KG1 (cell line): Measurements from ENCODE around the gene FRY.

Experiments used
- DNase-seq: peaks from one replicate; lab custom pipeline; 2025; lab: John Stamatoyannopoulos, UW

FRY gene

DNA sequence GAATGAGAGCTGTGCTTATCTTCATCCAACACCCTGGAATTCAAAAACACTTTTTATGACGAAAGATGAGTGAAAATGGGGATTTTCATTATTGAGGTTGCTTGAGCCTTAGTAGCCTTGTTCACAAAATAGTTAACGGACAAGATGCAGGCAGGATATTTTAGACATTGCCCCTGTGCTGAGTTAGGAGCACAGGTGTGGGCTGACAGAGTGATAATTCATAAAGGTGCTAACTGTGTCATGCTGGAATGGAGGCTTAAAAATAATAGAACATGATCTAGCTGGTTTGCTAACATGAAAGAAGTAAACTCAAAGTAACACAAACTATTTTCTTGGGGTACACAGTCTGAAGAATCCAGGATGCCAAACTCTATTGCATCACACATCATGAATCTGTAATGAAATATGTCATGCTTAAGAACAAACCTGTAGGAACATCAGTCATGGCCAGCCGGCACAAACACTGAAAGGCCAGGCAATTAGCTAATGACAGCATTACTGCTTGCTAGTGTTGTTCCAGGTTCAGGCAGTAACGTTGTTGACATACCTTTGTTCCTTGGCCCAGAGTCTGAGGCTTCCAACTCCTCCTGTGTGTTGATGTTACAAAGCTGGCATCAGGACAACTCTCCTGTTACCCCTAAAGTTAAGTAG is 55.3 kb downstream of the FRY start:
- DNase-seq = no peak

DNA sequence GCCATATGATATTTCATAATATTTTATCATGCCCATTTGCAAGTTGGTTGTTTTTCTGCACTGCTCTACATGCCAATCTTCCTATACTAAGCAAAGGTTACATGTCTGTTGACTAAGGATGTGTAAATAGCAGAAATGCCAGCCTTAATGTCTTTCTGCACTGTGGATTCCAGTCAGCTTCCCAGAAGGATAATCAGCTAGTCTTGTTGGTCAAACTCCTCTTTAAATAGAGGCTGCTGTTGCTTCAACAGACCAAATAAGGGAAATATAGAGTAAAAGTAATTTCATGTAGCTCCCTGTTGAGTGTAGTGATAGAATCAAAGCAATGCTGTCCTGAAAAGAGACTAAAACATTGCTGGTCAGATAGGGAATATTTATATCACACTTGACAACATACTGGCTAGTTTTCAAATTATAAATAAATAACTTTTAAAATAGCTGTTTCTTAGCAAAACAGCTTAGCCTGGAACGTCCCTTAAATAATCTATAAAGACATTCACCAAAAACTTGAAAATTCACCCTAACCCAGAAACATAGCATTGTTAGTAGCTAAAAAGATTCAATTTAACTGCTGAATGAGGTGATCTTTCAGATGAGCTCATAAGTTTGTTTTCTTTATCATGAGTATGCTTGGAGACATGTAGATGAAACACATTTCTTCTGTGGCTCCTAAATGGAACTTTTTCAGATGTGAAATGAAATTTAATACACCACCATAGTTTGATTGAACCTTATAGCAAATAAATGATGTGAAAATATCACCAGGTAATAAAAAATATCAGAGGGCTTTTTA is 56.6 kb downstream of the FRY start:
- DNase-seq = no peak

DNA sequence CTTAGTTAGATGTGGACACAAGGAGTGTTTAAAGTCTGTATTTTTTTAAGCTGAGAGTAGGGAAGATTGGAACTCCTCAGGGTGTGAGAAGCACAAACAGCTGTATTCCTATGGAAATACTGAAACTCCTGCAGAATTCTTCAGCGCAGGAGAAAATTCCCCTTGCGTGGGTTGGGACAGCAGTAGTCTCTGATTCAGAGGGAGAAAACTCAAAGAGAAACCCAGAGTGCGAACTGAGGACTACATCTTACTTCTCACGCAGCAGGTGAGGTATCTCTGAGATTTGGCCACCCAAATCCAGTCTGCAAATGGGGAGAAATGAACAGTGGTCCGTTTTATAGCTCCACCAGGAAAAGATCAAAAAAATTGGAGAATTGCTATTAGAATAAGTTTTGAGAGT is 60.9 kb downstream of the FRY start:
- no peak for DNase-seq

DNA sequence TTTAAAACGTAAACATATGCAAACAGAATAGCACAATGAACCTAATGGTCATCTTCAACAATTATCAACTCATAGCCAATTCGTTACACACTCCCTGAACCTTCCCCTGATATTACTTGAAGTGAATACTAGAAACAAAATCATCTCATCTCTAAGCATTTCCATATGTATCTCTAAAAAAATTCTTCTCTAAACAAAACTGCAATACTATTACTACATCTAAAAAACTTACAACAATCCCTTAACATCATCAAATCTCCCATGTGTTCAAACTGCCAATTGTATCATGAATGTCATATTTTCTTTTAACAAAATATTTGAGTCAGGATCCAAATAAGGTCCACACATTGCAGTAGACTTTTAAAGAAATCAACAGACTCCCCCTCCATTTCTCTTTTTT is 61.4 kb downstream of the FRY start:
- no peak for DNase-seq

DNA sequence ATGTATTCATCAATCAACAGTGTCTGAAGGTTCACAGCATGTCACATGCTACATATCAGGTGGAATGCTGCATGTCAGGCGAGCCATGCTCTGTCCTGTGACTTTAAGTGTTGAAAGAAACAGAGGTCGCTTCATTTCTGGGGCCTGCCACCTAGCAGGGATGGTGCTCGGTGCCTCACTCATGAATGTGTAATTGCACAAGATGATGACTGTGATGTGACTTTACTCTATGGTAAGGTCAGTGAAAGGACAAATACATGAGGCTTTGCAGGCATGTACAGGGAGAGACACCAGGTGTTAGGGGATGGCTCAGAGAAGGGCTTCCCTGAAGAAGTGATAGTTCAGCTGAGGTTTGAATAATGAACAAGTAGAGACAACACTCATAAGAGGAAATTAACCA is 66.7 kb downstream of the FRY start:
- no peak for DNase-seq

DNA sequence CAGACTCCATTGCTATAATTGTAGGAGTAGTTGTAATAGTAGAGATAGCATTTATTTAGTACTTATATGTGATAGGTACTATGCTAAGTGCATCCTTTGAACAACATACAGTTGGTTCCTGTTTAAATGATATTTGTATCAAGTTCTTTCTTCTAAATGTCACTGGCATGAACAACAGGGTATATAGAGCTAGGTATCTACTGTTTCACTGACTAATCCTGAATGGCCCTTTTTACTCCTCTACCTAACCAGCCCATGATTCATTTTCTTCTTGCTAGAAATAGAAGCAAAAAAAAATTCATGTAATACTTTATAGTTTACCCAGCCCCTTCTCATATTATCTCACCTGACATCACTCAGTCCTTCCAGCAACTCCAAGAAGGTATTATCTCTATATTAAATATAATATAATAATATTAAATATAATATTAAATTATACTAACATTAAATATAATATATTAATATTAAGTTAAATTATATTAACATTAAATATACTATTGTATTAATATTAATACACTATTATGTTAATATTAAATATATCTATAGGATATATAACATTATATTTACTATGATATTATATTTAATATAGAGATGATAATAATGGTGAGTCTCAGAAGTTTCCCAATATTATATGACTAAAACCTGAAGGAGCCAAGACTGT is 74.2 kb downstream of the FRY start:
- no peak for DNase-seq

DNA sequence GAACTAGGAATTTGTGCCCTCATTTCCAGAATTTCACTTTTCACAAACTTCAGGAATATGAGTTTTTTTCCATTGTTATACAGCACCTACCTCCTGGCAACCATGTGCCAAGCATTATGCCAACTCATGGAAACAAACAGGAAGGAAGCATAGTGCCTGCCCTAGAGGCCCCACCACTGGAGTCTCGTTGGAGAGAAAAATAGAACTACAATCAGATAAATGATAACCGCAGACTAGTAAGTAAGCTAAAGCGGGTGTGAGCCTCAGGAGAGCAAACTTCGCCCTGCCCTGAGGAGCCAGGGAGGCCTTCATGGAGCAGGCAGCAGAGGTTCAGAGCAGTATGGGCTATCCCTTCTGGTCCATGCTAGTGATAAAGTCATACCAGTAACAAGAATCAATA is 75.9 kb downstream of the FRY start:
- DNase-seq = peak; percentile 42

DNA sequence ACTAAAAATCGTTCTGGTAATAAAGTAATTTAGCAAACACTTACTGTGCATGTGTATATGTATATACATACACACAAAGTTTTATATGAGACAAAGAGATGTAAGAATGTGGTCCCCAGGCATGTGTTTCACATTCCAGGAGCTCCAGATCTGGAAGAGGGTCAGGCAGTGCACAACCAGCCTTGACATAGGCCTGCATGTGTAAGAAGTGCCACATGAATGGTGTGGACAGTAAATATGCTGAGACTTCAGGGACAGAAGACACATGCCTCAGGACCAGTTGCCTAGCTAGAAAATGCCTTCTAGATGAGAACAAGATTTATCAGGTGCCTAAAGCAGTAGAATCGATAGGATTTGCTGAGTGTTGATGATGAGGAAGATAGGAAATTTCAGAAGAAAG is 76.4 kb downstream of the FRY start:
- no peak for DNase-seq

DNA sequence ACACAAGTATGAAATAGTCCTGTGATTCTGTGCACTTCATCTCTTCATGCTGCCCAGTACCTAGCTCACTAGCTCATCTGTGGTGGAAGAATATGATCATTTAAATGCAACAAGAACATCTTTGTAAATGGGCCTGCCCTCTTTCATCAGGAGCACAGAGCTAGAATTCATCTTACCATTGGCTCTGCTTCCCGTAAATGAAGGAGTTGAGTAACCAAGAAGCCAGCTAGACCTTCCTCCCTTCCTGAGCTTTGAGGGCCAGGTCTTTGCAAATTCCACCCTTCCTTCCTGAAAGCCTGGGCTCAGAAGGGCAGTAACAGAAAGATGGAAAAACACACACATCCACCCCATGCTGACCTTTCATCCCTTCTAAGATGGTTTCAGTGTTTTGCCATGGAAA is 82.0 kb downstream of the FRY start:
- no peak for DNase-seq

DNA sequence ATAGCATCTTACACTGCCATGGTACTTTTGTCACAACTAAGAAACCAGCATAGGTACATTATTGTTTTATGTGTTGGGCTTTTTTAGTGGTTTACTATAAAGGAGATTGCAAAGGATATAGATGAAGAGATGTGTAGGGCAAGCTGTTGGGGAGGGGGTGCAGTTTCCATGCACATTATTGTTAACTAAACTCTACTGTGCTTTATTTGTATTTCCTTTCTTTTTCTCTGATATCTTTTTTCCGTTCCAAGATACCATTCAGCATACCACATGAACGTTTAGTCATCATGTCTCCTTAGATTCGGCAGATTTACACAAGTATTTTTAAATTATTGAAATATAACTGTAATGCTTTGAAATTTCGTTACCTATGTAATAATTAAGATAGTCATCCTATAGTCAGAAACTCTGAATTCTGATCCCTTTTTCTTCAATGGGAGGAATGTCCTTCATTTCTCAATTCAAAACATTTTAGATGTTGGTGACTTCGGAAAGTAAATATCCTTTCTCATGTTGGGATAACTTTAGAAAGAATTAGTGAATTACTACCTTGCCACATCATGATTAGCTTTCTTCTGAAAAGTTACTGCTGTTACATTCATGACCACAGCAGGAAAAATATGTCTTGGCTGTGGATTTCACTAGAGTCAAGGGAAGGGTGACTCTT is 82.8 kb downstream of the FRY start:
- no peak for DNase-seq

DNA sequence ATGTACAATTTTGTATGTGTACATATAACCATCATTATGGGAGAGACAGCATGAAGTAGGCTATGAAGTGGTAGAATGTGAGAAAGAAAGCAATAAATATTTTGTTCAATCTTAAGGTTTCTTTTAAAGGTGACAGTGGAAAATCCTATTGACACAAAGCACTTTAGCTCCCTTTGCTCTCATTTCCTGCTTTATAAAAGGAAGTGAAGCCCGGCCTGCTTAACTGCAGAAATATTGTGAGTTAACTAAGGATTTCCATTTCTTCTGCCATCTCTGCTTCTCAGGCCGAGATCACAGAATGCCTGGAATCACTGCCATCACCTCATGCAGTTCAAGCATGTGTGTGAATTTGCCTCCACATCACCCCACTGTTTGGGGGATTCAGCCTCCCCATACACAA is 83.5 kb downstream of the FRY start:
- peak; percentile 28 for DNase-seq

DNA sequence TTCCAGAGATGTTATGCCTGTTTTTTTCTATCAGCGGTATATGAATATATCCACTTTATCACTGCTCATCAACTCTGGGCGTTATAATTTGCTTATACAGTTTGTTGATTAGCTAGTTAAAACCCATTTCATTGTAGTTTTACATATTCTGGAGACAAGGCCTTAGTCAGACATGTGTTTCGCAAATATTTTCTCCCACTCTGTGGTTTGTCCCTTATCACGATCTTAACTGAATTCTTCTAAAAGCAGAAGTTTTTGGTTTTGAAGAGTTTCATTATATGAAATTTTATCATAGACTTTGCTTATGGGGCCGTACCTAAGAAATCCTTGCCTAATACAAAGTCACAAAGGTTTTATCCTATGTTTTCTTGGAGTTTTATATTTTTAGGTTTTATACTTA is 84.6 kb downstream of the FRY start:
- peak; percentile 43 for DNase-seq

DNA sequence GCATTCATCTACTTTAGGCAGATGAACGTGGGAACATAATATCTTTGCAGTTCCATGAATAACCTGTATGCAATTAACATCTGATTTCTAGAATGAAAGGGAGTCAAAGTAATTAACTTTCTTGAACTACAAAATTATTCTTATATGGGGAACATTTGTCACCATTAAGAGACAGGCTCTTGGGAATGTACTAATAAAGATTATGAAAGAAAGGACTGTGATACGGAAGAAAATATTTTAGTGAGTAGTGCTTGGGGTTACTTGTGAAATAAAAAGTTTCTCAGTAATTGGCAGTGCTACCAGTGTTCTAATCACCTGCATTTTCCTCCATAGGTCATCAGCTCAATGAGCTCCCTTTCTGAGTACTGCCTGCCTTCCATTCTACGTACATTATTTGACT is 85.4 kb downstream of the FRY start:
- no peak for DNase-seq

DNA sequence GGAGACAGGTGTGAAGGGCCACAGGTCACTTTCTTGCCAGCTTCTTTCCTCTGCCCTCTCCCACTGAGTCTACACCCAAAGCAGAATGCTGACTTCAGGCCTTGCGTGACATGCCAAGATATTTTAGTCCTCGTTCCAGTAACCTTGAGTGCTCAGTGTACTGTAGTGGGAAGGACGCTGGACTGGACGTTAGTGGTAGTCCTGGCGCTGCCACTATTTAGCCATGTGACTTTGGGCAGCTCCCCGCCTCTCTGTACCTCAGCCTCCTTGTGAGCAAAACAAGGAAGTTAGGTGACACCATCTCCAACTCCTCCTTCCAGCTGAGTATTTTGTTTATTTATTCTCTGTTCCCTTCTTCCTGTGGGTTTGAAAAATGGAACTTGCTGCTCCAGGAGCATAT is 86.1 kb downstream of the FRY start:
- DNase-seq = no peak

DNA sequence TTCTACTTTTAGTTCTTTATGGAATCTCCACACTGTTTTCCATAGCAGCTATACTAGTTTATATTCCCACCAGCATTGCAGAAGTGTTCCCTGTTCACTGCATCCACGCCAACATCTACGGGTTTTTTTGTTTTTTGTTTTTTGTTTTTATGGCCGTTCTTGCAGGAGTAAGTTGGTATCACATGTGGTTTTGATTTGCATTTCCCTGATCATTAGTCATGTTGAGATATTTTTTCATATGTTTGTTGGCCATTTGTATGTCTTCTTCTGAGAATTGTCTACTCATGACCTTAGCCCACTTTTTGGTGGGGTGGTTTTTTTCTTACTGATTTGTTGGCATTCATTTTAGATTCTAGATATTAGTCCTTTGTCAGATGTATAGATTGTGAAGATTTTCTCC is 89.7 kb downstream of the FRY start:
- DNase-seq = no peak

DNA sequence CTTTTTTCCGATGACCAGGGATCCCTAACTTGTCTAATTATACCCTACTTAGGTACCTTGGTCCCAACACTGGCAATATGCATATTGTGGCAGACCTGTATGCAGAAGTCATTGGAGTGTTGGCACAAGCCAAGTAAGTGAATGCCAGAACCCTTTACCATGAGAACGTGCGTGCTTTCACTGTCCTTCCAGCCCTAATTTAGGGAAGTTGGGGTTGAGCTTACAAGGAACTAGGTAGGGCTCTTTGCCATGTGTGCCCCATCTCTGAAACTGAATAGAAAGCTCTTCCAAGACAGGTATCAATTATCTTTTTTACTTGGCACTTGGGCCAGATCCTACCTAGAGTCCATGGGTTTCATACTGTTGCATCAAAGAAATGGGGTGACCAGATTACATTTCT is 93.2 kb downstream of the FRY start:
- no peak for DNase-seq

DNA sequence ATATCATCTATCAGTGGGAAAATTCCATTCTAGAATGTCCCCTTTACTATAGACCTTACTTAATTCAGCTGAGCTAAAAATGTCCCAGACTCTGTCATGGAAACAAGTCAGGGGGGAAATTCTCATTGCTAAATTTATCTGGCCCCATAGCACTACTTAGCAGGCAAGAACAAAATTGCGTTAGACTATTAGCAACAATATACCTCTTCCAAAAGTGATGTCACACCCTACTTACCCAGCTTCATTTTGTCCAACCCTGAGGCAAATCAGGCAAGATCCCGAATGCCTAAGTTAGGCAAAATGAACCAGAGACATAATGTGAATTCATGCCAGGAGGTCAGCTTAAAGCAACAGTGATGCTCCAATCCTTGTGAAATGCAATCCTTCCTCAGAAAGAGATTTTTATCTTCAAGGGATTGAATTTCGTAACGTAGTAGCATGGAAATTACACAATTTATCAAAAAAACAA is 93.7 kb downstream of the FRY start:
- DNase-seq = no peak

DNA sequence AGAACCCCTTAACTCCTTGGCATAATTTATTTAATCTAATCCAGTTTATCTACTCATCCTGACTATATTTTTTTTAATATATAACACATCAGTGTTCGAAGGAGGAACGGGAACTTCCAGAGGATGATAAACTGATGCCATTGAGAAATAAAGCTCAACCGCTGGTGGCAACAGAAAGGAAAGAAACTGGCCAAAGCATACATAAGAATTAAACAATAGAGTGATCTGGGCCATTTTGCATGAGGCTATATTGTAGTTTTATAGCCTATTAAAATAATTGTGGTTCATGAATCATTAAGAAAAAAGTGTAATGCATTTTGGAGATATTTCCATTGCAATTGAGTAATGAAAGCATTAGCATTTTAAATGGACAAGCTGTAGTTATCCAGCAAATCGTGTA is 94.2 kb downstream of the FRY start:
- no peak for DNase-seq

DNA sequence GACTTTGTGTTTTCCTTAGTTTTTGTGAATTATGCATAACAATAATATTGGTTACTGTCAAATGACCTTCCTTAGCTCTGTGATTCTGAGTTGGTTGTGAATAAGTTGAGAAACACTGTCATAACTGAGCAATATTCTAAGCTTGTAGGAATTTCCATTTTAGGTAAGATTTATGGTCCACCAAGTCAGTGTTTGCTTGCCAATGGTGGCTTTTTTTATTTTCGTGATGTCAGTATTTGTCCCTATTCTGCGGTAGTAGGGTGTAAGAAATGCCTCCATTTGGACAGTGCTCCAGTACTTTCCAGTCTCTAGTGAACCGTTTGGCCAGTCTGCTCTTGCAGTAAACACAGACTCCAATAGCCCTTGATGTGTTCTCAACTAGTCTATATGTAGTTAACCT is 94.7 kb downstream of the FRY start:
- no peak for DNase-seq

DNA sequence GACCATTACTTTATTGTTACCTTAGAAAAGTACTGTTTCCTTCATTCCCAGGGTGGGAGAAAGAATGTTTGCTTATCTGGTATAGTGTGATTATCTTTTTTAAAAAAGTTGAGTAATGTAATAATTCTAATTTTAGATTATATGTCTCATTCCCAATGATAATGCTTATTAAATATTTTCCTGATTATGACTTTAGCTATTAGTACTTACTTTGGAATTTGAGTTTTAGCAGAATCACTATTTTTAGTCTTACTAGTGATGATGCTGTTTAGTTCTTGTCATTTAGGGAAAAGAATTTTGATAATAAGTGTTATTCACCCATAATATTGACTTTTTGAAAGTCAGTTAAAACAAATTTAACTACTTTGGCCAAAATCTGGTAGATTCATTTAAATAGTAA is 95.2 kb downstream of the FRY start:
- no peak for DNase-seq

DNA sequence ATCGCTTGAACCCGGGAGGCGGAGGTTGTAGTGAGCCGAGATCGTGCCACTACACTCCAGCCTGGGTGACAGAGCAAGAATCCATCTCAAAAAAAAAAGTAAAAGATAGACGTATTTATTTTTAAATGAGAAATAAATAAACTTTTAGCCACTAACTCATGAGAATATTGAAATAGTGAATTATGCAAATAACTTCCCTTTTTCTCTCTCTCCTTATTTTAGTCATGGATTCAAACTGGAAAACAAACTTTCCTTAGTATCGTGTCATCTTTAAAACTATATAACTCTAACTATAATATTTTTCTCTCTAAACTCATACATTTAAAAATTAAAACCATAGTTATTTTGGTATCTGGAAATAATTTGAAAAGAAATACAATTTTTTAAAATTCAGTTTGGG is 96.1 kb downstream of the FRY start:
- no peak for DNase-seq

DNA sequence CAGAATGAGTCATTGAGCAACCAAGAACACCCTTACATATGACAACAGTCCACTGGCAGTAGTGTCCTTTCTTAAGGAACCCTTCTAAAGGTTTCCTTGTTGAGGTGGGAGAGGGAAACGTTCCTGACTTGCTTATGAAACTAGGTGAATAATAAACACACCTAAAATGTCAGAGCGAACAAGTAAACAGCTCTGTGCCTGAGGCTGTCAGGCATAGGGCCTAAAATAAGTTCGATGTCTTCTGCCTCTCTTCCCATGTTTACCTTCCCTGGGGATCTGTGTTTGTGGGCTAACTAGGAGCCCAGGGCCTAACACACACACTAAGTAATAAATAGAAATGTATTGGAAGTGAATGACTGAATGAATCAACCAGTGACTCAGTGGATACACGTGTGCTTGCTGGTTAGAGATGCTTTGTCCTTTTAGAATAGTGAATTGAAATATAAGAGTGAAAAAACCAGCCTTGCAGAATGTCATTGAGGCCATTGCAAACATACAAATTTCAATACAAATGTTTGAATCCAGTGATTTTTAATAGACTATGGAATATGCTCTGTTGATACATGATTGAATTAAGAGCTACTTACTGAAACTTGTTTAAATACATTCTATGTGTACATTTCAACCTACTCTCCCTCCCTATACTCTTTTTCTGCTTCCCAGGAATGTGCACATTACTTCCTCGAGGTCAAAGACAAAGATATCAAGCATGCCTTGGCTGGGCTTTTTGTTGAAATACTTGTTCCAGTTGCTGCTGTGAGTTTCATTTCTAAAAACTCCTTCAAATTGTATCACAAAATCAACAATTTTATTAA is 102.9 kb downstream of the FRY start:
- no peak for DNase-seq
